HEK293 (cell line): ENCODE measurements around the gene ZRSR2.

Experiments
- BCL11B ChIP-seq: fragments of 450-650 bp; formaldehyde crosslinking; IDR thresholded peaks from 2 replicates; pipeline ENCODE4 v1.5.1; 2016; ENCODE audit warnings: low read depth, missing biosample characterization, missing genetic modification characterization
- CTCF ChIP-seq: fragments of 450-650 bp; formaldehyde crosslinking; IDR thresholded peaks from 2 replicates; pipeline ENCODE4 v1.5.1; 2016; ENCODE audit warnings: missing biosample characterization, missing genetic modification characterization
- EGR2 ChIP-seq: fragments of 450-650 bp; formaldehyde crosslinking; IDR thresholded peaks from 2 replicates; pipeline ENCODE4 v1.5.1; 2016; ENCODE audit warnings: low read depth, missing biosample characterization, missing genetic modification characterization
- FEZF1 ChIP-seq: fragments of 450-650 bp; formaldehyde crosslinking; IDR thresholded peaks from 2 replicates; pipeline ENCODE4 v1.5.1; 2016; ENCODE audit warnings: missing biosample characterization, missing genetic modification characterization
- GLIS2 ChIP-seq: fragments of 450-650 bp; formaldehyde crosslinking; IDR thresholded peaks from 2 replicates; pipeline ENCODE4 v1.5.1; 2016; ENCODE audit warnings: missing biosample characterization, missing genetic modification characterization
- KLF17 ChIP-seq: fragments of 450-650 bp; formaldehyde crosslinking; IDR thresholded peaks from 2 replicates; pipeline ENCODE4 v1.5.1; 2016; ENCODE audit warnings: missing biosample characterization, missing genetic modification characterization
- KLF9 ChIP-seq: fragments of 450-650 bp; formaldehyde crosslinking; IDR thresholded peaks from 2 replicates; pipeline ENCODE4 v1.5.1; 2016; ENCODE audit warnings: missing biosample characterization, missing genetic modification characterization, low read depth
- ZBTB21 ChIP-seq: fragments of 450-650 bp; formaldehyde crosslinking; IDR thresholded peaks from 2 replicates; pipeline ENCODE4 v1.5.1; 2017; ENCODE audit warnings: missing biosample characterization, missing genetic modification characterization
- ZBTB8A ChIP-seq: fragments of 450-650 bp; formaldehyde crosslinking; IDR thresholded peaks from 2 replicates; pipeline ENCODE4 v1.5.1; 2016; ENCODE audit warnings: missing biosample characterization, missing genetic modification characterization
- ZNF132 ChIP-seq: fragments of 450-650 bp; formaldehyde crosslinking; IDR thresholded peaks from 2 replicates; pipeline ENCODE4 v1.5.1; 2017; ENCODE audit warnings: missing biosample characterization, missing genetic modification characterization, borderline replicate concordance
- ZNF146 ChIP-seq: fragments of 450-650 bp; formaldehyde crosslinking; IDR thresholded peaks from 2 replicates; pipeline ENCODE4 v1.5.1; 2016; ENCODE audit warnings: missing biosample characterization, missing genetic modification characterization
- ZNF23 ChIP-seq: fragments of 450-650 bp; formaldehyde crosslinking; IDR thresholded peaks from 2 replicates; pipeline ENCODE4 v1.5.1; 2016; ENCODE audit warnings: missing biosample characterization, missing genetic modification characterization, borderline replicate concordance
- ZNF302 ChIP-seq: fragments of 450-650 bp; formaldehyde crosslinking; IDR thresholded peaks from 2 replicates; pipeline ENCODE4 v1.5.1; 2016; ENCODE audit warnings: missing biosample characterization, missing genetic modification characterization, low read depth
- ZNF366 ChIP-seq: fragments of 450-650 bp; formaldehyde crosslinking; conservative IDR thresholded peaks from 2 replicates; pipeline ENCODE4 v1.5.1; 2016; ENCODE audit warnings: missing biosample characterization, missing genetic modification characterization
- ZNF404 ChIP-seq: fragments of 450-650 bp; formaldehyde crosslinking; IDR thresholded peaks from 2 replicates; pipeline ENCODE4 v1.5.1; 2017; ENCODE audit warnings: missing biosample characterization, missing genetic modification characterization
- ZNF555 ChIP-seq: fragments of 450-650 bp; formaldehyde crosslinking; conservative IDR thresholded peaks from 2 replicates; pipeline ENCODE4 v1.5.1; 2017; ENCODE audit warnings: missing biosample characterization, mild to moderate bottlenecking, missing genetic modification characterization, inconsistent platforms
- ZNF558 ChIP-seq: fragments of 450-650 bp; formaldehyde crosslinking; IDR thresholded peaks from 2 replicates; pipeline ENCODE4 v1.5.1; 2016; ENCODE audit warnings: missing biosample characterization, missing genetic modification characterization
- ZNF596 ChIP-seq: fragments of 450-650 bp; IDR thresholded peaks from 2 replicates; pipeline ENCODE4 v1.5.0; 2018; ENCODE audit warnings: missing biosample characterization, mild to moderate bottlenecking, missing genetic modification characterization, moderate library complexity
- ZNF658 ChIP-seq: fragments of 450-650 bp; formaldehyde crosslinking; IDR thresholded peaks from 2 replicates; pipeline ENCODE4; 2016; ENCODE audit warnings: missing biosample characterization, missing genetic modification characterization
- ZNF701 ChIP-seq: fragments of 450-650 bp; formaldehyde crosslinking; IDR thresholded peaks from 2 replicates; pipeline ENCODE4 v1.5.1; 2016; ENCODE audit warnings: missing biosample characterization, missing genetic modification characterization
- ZNF76 ChIP-seq: fragments of 450-650 bp; formaldehyde crosslinking; IDR thresholded peaks from 2 replicates; pipeline ENCODE4; 2016; ENCODE audit warnings: low read depth, missing biosample characterization, missing genetic modification characterization, borderline replicate concordance
- ZNF776 ChIP-seq: fragments of 450-650 bp; formaldehyde crosslinking; IDR thresholded peaks from 2 replicates; pipeline ENCODE4 v1.5.0; 2017; ENCODE audit warnings: missing biosample characterization, missing genetic modification characterization, borderline replicate concordance
- ZNF785 ChIP-seq: fragments of 450-650 bp; formaldehyde crosslinking; IDR thresholded peaks from 2 replicates; pipeline ENCODE4 v1.5.1; 2016; ENCODE audit warnings: missing biosample characterization, missing genetic modification characterization
- ZSCAN5A ChIP-seq: fragments of 450-650 bp; formaldehyde crosslinking; IDR thresholded peaks from 2 replicates; pipeline ENCODE4 v1.5.1; 2016; ENCODE audit warnings: missing biosample characterization, missing genetic modification characterization
- ZXDB ChIP-seq: fragments of 450-650 bp; formaldehyde crosslinking; IDR thresholded peaks from 2 replicates; pipeline ENCODE4 v1.5.1; 2016; ENCODE audit warnings: missing biosample characterization, missing genetic modification characterization
- TF ChIP-seq, protein P1 (sequence below): fragments of 450-650 bp; formaldehyde crosslinking; IDR thresholded peaks from 2 replicates; pipeline ENCODE4 v1.5.1; 2016; ENCODE audit warnings: missing biosample characterization, missing genetic modification characterization
- TF ChIP-seq, protein P2 (sequence below): fragments of 450-650 bp; formaldehyde crosslinking; IDR thresholded peaks from 2 replicates; pipeline ENCODE4 v1.5.1; 2016; ENCODE audit warnings: missing biosample characterization, missing genetic modification characterization, borderline replicate concordance
- TF ChIP-seq, protein P3 (sequence below): fragments of 450-650 bp; formaldehyde crosslinking; IDR thresholded peaks from 2 replicates; pipeline ENCODE4 v1.5.1; 2016; ENCODE audit warnings: missing biosample characterization, missing genetic modification characterization

ZRSR2 gene

GRCh38 chrX:15854712-15855567 lies 64.7 kb downstream of the ZRSR2 start, which contains the start of gene AP1S2 (continued):
- TF ChIP-seq ZNF23 (tag by site-specific recombination) (no peak), EGR2 (tag by site-specific recombination) (0 out of 2 replicates have a peak, but pooled peaks have one; percentile 27), ZNF701 (tag by site-specific recombination) (no peak), ZNF658 (tag by site-specific recombination) (no peak), ZNF366 (0 out of 2 replicates have a peak, but pooled peaks have one; percentile 29), ZNF776 (no peak), GLIS2 (peak; percentile 44), ZBTB21 (0 out of 2 replicates have a peak, but pooled peaks have one; percentile 53), ZNF302 (tag by site-specific recombination) (no peak), ZSCAN5A (tag by site-specific recombination) (no peak), KLF9 (peak; percentile 37; the same call in 1 of the 2 replicates), BCL11B (tag by site-specific recombination) (no peak), CTCF (tag by site-specific recombination) (no peak), ZNF785 (no peak), KLF17 (tag by site-specific recombination) (no peak; the same call in none of the 2 replicates), ZNF146 (tag by site-specific recombination) (no peak), ZNF404 (tag by site-specific recombination) (no peak), ZNF555 (tag by site-specific recombination) (no peak), ZNF596 (tag by site-specific recombination) (no peak), ZXDB (tag by site-specific recombination) (peak; percentile 61), ZNF76 (tag by site-specific recombination) (peak; percentile 73; the same call in 1 of the 2 replicates), FEZF1 (tag by site-specific recombination) (peak; percentile 44; the same call in 1 of the 2 replicates), ZNF558 (tag by site-specific recombination) (no peak), ZNF132 (tag by site-specific recombination) (no peak), ZBTB8A (tag by site-specific recombination) (peak; percentile 66)
- TF ChIP-seq, protein P1, sequence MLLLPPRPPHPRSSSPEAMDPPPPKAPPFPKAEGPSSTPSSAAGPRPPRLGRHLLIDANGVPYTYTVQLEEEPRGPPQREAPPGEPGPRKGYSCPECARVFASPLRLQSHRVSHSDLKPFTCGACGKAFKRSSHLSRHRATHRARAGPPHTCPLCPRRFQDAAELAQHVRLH (tag by site-specific recombination), result peak; percentile 69; the same call in 1 of the 2 replicates
- TF ChIP-seq, protein P2, sequence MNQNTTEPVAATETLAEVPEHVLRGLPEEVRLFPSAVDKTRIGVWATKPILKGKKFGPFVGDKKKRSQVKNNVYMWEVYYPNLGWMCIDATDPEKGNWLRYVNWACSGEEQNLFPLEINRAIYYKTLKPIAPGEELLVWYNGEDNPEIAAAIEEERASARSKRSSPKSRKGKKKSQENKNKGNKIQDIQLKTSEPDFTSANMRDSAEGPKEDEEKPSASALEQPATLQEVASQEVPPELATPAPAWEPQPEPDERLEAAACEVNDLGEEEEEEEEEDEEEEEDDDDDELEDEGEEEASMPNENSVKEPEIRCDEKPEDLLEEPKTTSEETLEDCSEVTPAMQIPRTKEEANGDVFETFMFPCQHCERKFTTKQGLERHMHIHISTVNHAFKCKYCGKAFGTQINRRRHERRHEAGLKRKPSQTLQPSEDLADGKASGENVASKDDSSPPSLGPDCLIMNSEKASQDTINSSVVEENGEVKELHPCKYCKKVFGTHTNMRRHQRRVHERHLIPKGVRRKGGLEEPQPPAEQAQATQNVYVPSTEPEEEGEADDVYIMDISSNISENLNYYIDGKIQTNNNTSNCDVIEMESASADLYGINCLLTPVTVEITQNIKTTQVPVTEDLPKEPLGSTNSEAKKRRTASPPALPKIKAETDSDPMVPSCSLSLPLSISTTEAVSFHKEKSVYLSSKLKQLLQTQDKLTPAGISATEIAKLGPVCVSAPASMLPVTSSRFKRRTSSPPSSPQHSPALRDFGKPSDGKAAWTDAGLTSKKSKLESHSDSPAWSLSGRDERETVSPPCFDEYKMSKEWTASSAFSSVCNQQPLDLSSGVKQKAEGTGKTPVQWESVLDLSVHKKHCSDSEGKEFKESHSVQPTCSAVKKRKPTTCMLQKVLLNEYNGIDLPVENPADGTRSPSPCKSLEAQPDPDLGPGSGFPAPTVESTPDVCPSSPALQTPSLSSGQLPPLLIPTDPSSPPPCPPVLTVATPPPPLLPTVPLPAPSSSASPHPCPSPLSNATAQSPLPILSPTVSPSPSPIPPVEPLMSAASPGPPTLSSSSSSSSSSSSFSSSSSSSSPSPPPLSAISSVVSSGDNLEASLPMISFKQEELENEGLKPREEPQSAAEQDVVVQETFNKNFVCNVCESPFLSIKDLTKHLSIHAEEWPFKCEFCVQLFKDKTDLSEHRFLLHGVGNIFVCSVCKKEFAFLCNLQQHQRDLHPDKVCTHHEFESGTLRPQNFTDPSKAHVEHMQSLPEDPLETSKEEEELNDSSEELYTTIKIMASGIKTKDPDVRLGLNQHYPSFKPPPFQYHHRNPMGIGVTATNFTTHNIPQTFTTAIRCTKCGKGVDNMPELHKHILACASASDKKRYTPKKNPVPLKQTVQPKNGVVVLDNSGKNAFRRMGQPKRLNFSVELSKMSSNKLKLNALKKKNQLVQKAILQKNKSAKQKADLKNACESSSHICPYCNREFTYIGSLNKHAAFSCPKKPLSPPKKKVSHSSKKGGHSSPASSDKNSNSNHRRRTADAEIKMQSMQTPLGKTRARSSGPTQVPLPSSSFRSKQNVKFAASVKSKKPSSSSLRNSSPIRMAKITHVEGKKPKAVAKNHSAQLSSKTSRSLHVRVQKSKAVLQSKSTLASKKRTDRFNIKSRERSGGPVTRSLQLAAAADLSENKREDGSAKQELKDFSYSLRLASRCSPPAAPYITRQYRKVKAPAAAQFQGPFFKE (tag by site-specific recombination), result no peak
- TF ChIP-seq, protein P3, sequence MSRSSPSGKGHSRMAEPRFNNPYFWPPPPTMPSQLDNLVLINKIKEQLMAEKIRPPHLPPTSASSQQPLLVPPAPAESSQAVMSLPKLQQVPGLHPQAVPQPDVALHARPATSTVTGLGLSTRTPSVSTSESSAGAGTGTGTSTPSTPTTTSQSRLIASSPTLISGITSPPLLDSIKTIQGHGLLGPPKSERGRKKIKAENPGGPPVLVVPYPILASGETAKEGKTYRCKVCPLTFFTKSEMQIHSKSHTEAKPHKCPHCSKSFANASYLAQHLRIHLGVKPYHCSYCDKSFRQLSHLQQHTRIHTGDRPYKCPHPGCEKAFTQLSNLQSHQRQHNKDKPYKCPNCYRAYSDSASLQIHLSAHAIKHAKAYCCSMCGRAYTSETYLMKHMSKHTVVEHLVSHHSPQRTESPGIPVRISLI (tag by site-specific recombination), result no peak
